T-helper 17 cell (primary cell): Measurements from ENCODE around the gene FFAR3. TPM values are rescaled to one million over a fixed set of nuclear protein-coding genes. Genes with fewer than 3 reads are reported as not detected.

Source experiments
- ATAC-seq: fragments of 150-1000 bp; cut with Tn5 transposase; 2 replicates; pipeline ENCODE4 v1.10.0; 2021; ENCODE audit warnings: mild to moderate bottlenecking, moderate library complexity
- DNase-seq, 3 donors: peaks; one replicate each; pipeline versions ENCODE4 v3.0.0 to v3.0.0-alpha.2; 2020 to 2021
- H3K9me3 ChIP-seq: one replicate; pipeline ENCODE4 v1.7.0; 2013; ENCODE audit warnings: low read length, mild to moderate bottlenecking; ENCODE audit not compliant: control insufficient read depth, poor library complexity, severe bottlenecking
- H3K27ac Mint-ChIP-seq: one replicate; pipeline ENCODE4 v1.8.0; 2022; ENCODE audit warnings: mild to moderate bottlenecking, moderate library complexity, mixed read lengths
- H3K27me3 Mint-ChIP-seq: one replicate; pipeline ENCODE4 v1.8.0; 2022; ENCODE audit warnings: mixed read lengths
- H3K36me3 Mint-ChIP-seq: one replicate; pipeline ENCODE4 v1.8.0; 2022; ENCODE audit warnings: low read depth, mixed read lengths
- H3K4me1 Mint-ChIP-seq: one replicate; pipeline ENCODE4 v1.8.0; 2022; ENCODE audit warnings: mild to moderate bottlenecking, mixed read lengths
- H3K4me3 Mint-ChIP-seq: one replicate; pipeline ENCODE4 v1.8.0; 2022; ENCODE audit warnings: mild to moderate bottlenecking, moderate library complexity, mixed read lengths
- total RNA-seq, 4 donors: library from RNA in 2 of 4; stranded (reverse) in 2 of 4; gene quantifications; one replicate each; pipeline ENCODE4 v1.2.3 and lab custom pipeline; 2022 to 2026

The FFAR3 gene
- total RNA-seq, 2 donors from 2014 or later = 0.70 to 0.78 TPM

- Mint-ChIP-seq H3K27ac (no peak overlapping the region), H3K4me3 (no peak overlapping the region), H3K36me3 (peaks cover 2% of the 10 kb centered on the region), H3K4me1 (peaks cover 8% of the 10 kb centered on the region), H3K27me3 (peaks cover 27% of the 10 kb centered on the region)
- H3K9me3 ChIP-seq = no peaks in the 10 kb centered on the region
- ATAC-seq (no peak), DNase-seq (no peak)
These were observed 21.7 kb downstream of the FFAR3 start for GRCh38 chr19:35379992-35380391.

- Mint-ChIP-seq H3K36me3 (no peaks in the 10 kb centered on the region), H3K4me3 (no peak overlapping the region), H3K4me1 (peaks cover 8% of the 10 kb centered on the region), H3K27ac (no peak overlapping the region), H3K27me3 (peaks cover 21% of the 10 kb centered on the region)
- ATAC-seq (no peak), DNase-seq (no peak)
- H3K9me3 ChIP-seq = no peaks in the 10 kb centered on the region
These were observed 22.3 kb downstream of the FFAR3 start for GRCh38 chr19:35380450-35381124.

GRCh38 chr19:35381318-35381717 is 23.1 kb downstream of the FFAR3 start:
- peaks cover 8% of the 10 kb centered on the region for H3K4me1 Mint-ChIP-seq
- no peak overlapping the region for H3K4me3 Mint-ChIP-seq
- ATAC-seq (no peak), DNase-seq (no peak)
- H3K27me3 Mint-ChIP-seq = peaks cover 15% of the 10 kb centered on the region
- H3K9me3 ChIP-seq = no peaks in the 10 kb centered on the region
- H3K36me3 Mint-ChIP-seq = no peaks in the 10 kb centered on the region
- peak overlapping the region; percentile 32 for H3K27ac Mint-ChIP-seq

- ATAC-seq (no peak), DNase-seq (no peak)
- Mint-ChIP-seq H3K4me1 (peaks cover 7% of the 10 kb centered on the region), H3K27ac (peak overlapping the region; percentile 32), H3K27me3 (peaks cover 15% of the 10 kb centered on the region), H3K4me3 (no peak overlapping the region), H3K36me3 (no peaks in the 10 kb centered on the region)
- no peaks in the 10 kb centered on the region for H3K9me3 ChIP-seq
These were observed 23.7 kb downstream of the FFAR3 start for GRCh38 chr19:35381926-35382325.

- Mint-ChIP-seq H3K36me3 (no peaks in the 10 kb centered on the region), H3K27ac (no peak overlapping the region), H3K27me3 (peaks cover 15% of the 10 kb centered on the region), H3K4me1 (peaks cover 4% of the 10 kb centered on the region), H3K4me3 (no peak overlapping the region)
- DNase-seq (no peak), ATAC-seq (no peak)
- H3K9me3 ChIP-seq = no peaks in the 10 kb centered on the region
These were observed 25.3 kb downstream of the FFAR3 start for GRCh38 chr19:35383536-35383935.

GRCh38 chr19:35388277-35389054 is 30.2 kb downstream of the FFAR3 start:
- H3K36me3 Mint-ChIP-seq = no peaks in the 10 kb centered on the region
- H3K4me3 Mint-ChIP-seq = no peak overlapping the region
- H3K27ac Mint-ChIP-seq = no peak overlapping the region
- ATAC-seq (no peak), DNase-seq (no peak)
- H3K4me1 Mint-ChIP-seq = no peaks in the 10 kb centered on the region
- no peaks in the 10 kb centered on the region for H3K9me3 ChIP-seq
- no peaks in the 10 kb centered on the region for H3K27me3 Mint-ChIP-seq

- H3K9me3 ChIP-seq = no peaks in the 10 kb centered on the region
- H3K36me3 Mint-ChIP-seq = no peaks in the 10 kb centered on the region
- ATAC-seq (no peak), DNase-seq (no peak)
- no peaks in the 10 kb centered on the region for H3K27me3 Mint-ChIP-seq
- no peak overlapping the region for H3K4me3 Mint-ChIP-seq
- H3K27ac Mint-ChIP-seq = no peak overlapping the region
- no peaks in the 10 kb centered on the region for H3K4me1 Mint-ChIP-seq
These were observed 31.1 kb downstream of the FFAR3 start for GRCh38 chr19:35389192-35389861.

GRCh38 chr19:35392742-35393715 is 34.8 kb downstream of the FFAR3 start:
- ATAC-seq (no peak), DNase-seq (no peak)
- Mint-ChIP-seq H3K36me3 (no peaks in the 10 kb centered on the region), H3K4me3 (no peak overlapping the region), H3K4me1 (no peaks in the 10 kb centered on the region), H3K27ac (no peak overlapping the region), H3K27me3 (no peaks in the 10 kb centered on the region)
- no peaks in the 10 kb centered on the region for H3K9me3 ChIP-seq

GRCh38 chr19:35395382-35396199 is 37.3 kb downstream of the FFAR3 start:
- no peak overlapping the region for H3K4me3 Mint-ChIP-seq
- H3K36me3 Mint-ChIP-seq = no peaks in the 10 kb centered on the region
- H3K4me1 Mint-ChIP-seq = no peaks in the 10 kb centered on the region
- DNase-seq (no peak), ATAC-seq (no peak)
- peaks cover 5% of the 10 kb centered on the region for H3K27me3 Mint-ChIP-seq
- no peaks in the 10 kb centered on the region for H3K9me3 ChIP-seq
- no peak overlapping the region for H3K27ac Mint-ChIP-seq

GRCh38 chr19:35396240-35396885 is 38.1 kb downstream of the FFAR3 start:
- H3K4me1 Mint-ChIP-seq = no peaks in the 10 kb centered on the region
- no peaks in the 10 kb centered on the region for H3K9me3 ChIP-seq
- H3K27me3 Mint-ChIP-seq = peaks cover 5% of the 10 kb centered on the region
- DNase-seq (no peak), ATAC-seq (no peak)
- H3K4me3 Mint-ChIP-seq = no peak overlapping the region
- H3K27ac Mint-ChIP-seq = no peak overlapping the region
- H3K36me3 Mint-ChIP-seq = no peaks in the 10 kb centered on the region

GRCh38 chr19:35397064-35397463 is 38.8 kb downstream of the FFAR3 start:
- peaks cover 5% of the 10 kb centered on the region for H3K27me3 Mint-ChIP-seq
- H3K36me3 Mint-ChIP-seq = no peaks in the 10 kb centered on the region
- H3K27ac Mint-ChIP-seq = no peak overlapping the region
- no peak for ATAC-seq
- H3K4me3 Mint-ChIP-seq = no peak overlapping the region
- no peak for DNase-seq
- H3K4me1 Mint-ChIP-seq = peaks cover 1% of the 10 kb centered on the region
- no peaks in the 10 kb centered on the region for H3K9me3 ChIP-seq

- Mint-ChIP-seq H3K4me1 (peaks cover 3% of the 10 kb centered on the region), H3K4me3 (no peak overlapping the region), H3K27ac (no peak overlapping the region), H3K36me3 (no peaks in the 10 kb centered on the region), H3K27me3 (peaks cover 5% of the 10 kb centered on the region)
- no peak for DNase-seq
- no peak for ATAC-seq
- H3K9me3 ChIP-seq = no peaks in the 10 kb centered on the region
These were observed 40.3 kb downstream of the FFAR3 start for GRCh38 chr19:35398570-35398969.
